Cerebellar nuclear complex (tissue), 1 donor: ENCODE measurements around the gene SPATS2.
A peak's percentile ranks its signal among the peaks of the same experiment; 100 is the strongest.
"Not testable (repeated sequence)": the region's sequence is repeated elsewhere in the genome, so short reads cannot be mapped to it uniquely, and the experiment has no call there.

Experiments used
- DNase-seq, 2 experiments: peaks; one replicate each; lab custom pipeline; 2025; lab: John Stamatoyannopoulos, UW

SPATS2 gene

GRCh38 chr12:49352351-49352750 lies 14.9 kb upstream of the SPATS2 start:
- no peak for DNase-seq

- no peak for DNase-seq
Observed at GRCh38 chr12:49355913-49356312, 11.3 kb upstream of the SPATS2 start.

GRCh38 chr12:49357103-49357678 lies 10.1 kb upstream of the SPATS2 start:
- no peak for DNase-seq

GRCh38 chr12:49358483-49359141 lies 8.7 kb upstream of the SPATS2 start:
- DNase-seq = no peak

GRCh38 chr12:49359671-49360070 lies 7.6 kb upstream of the SPATS2 start:
- DNase-seq = no peak

GRCh38 chr12:49362077-49362476 lies 5.2 kb upstream of the SPATS2 start:
- no peak for DNase-seq

GRCh38 chr12:49364989-49365388 lies 2.3 kb upstream of the SPATS2 start:
- no peak for DNase-seq

GRCh38 chr12:49365542-49365941 lies 1.7 kb upstream of the SPATS2 start:
- DNase-seq = no peak

- no peak for DNase-seq
Observed at GRCh38 chr12:49366096-49366651, 1.1 kb upstream of the SPATS2 start.

GRCh38 chr12:49366652-49367380 lies 446 bp upstream of the SPATS2 start:
- DNase-seq = peak in 1 of 2 experiments; percentile 17

- no peak for DNase-seq
Observed at GRCh38 chr12:49368240-49368600, 958 bp downstream of the SPATS2 start.

- DNase-seq = no peak
Observed at GRCh38 chr12:49369411-49370145, 2.3 kb downstream of the SPATS2 start.

- DNase-seq = no peak
Observed at GRCh38 chr12:49370539-49370938, 3.3 kb downstream of the SPATS2 start.

GRCh38 chr12:49375406-49375805 lies 8.1 kb downstream of the SPATS2 start:
- no peak for DNase-seq

GRCh38 chr12:49377386-49377785 lies 10.1 kb downstream of the SPATS2 start:
- no peak for DNase-seq

GRCh38 chr12:49380184-49380583 lies 12.9 kb downstream of the SPATS2 start:
- not testable (repeated sequence) for DNase-seq

GRCh38 chr12:49388682-49389386 lies 21.6 kb downstream of the SPATS2 start:
- DNase-seq = no peak

GRCh38 chr12:49389387-49389703 lies 22.1 kb downstream of the SPATS2 start:
- no peak for DNase-seq

GRCh38 chr12:49397000-49397399 lies 29.7 kb downstream of the SPATS2 start:
- DNase-seq = no peak

- no peak for DNase-seq
Observed at GRCh38 chr12:49400304-49400703, 33.0 kb downstream of the SPATS2 start.

GRCh38 chr12:49403971-49404450 lies 36.7 kb downstream of the SPATS2 start:
- no peak for DNase-seq

GRCh38 chr12:49404956-49405355 lies 37.7 kb downstream of the SPATS2 start:
- no peak for DNase-seq
